Thyroid gland (tissue), 4 donors: ENCODE data around the gene CYBA. TPM values are rescaled to one million over a fixed set of nuclear protein-coding genes. Genes with fewer than 3 reads are reported as not detected.

Experiments used
- DNase-seq, 2 donors: peaks; one replicate each; pipeline ENCODE4 v3.0.0-alpha.2; 2019
- H3K27ac ChIP-seq, 3 donors: fragments of 200-600 bp; sonication (generic); 1 replicate in 2 of 3; 2 replicates in 1 of 3; pipeline ENCODE4 v1.5.1; 2016 to 2019; ENCODE audit warnings: mild to moderate bottlenecking in 1 of 3, moderate library complexity in 1 of 3
- H3K27me3 ChIP-seq: fragments of 200-600 bp; sonication (generic); one replicate; pipeline ENCODE4 v1.5.1; 2019
- H3K36me3 ChIP-seq, 2 donors: fragments of 200-600 bp; sonication (generic); one replicate each; pipeline ENCODE4 v1.5.1; 2016 to 2019
- H3K4me1 ChIP-seq, 2 donors: fragments of 200-600 bp; sonication (generic); one replicate each; pipeline ENCODE4 v1.5.1; 2017 to 2019
- H3K4me3 ChIP-seq, 3 donors: fragments of 200-600 bp; sonication (generic); replicated peaks in 1 of 3; 1 replicate in 2 of 3; 2 replicates in 1 of 3; pipeline ENCODE4 v1.5.1; 2016; ENCODE audit warnings: mild to moderate bottlenecking in 1 of 3
- H3K9me3 ChIP-seq: fragments of 200-600 bp; sonication (generic); one replicate; pipeline ENCODE4 v1.5.1; 2017
- POLR2A ChIP-seq, 2 donors: fragments of 450-650 bp; IDR thresholded peaks; one replicate each; pipeline ENCODE4 v1.6.1; 2017; ENCODE audit warnings: antibody characterized with exemption in 2 of 2, mild to moderate bottlenecking in 2 of 2, moderate library complexity in 1 of 2
- WGBS, 2 donors: methylation state at CpG; one replicate each; pipeline ENCODE4 v1.1.5; 2017; 5-methylcytosine and 5-hydroxymethylcytosine counted together
- intact Hi-C: fragments of 100-400 bp; cut with DNase I; formaldehyde crosslinking; loops from one replicate; pipeline ENCODE4 v1.15.1; 2023
- total RNA-seq, 4 donors: library from RNA; depleted of rRNA; stranded (reverse); fragments of >200 nt; gene quantifications; one replicate each; pipeline ENCODE4 v1.2.3, GENCODE V29; 2016
- TF ChIP-seq, protein P1 (sequence below), 6 experiments: fragments of 200-600 bp in 3 of 6; fragments of 450-650 bp in 3 of 6; sonication (generic) in 3 of 6; IDR thresholded peaks; one replicate each; pipeline ENCODE4 v1.5.1; 2016 to 2019; ENCODE audit warnings: antibody characterized with exemption in 6 of 6, mild to moderate bottlenecking in 2 of 6, inconsistent platforms in 1 of 6, moderate library complexity in 1 of 6

Gene CYBA
- total RNA-seq, 4 donors from 2014 or later: 199 to 475 (median 339) TPM

- no peak overlapping the region for H3K4me3 ChIP-seq
- no peak for TF ChIP-seq POLR2A (IDR thresholded peaks at IDR 0.05)
- TF ChIP-seq, protein P1, sequence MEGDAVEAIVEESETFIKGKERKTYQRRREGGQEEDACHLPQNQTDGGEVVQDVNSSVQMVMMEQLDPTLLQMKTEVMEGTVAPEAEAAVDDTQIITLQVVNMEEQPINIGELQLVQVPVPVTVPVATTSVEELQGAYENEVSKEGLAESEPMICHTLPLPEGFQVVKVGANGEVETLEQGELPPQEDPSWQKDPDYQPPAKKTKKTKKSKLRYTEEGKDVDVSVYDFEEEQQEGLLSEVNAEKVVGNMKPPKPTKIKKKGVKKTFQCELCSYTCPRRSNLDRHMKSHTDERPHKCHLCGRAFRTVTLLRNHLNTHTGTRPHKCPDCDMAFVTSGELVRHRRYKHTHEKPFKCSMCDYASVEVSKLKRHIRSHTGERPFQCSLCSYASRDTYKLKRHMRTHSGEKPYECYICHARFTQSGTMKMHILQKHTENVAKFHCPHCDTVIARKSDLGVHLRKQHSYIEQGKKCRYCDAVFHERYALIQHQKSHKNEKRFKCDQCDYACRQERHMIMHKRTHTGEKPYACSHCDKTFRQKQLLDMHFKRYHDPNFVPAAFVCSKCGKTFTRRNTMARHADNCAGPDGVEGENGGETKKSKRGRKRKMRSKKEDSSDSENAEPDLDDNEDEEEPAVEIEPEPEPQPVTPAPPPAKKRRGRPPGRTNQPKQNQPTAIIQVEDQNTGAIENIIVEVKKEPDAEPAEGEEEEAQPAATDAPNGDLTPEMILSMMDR (IDR thresholded peaks at IDR 0.05): no peak
- intact Hi-C loops: no loop called here
- 25 to 65% methylated on average over 13 of the region's 13 CpGs for WGBS, 2 donors
- peaks cover 0 to 10% of the 10 kb centered on the region in 2 donors for H3K4me1 ChIP-seq
- no peak overlapping the region for H3K27ac ChIP-seq
- no peaks in the 10 kb centered on the region for H3K27me3 ChIP-seq
- H3K9me3 ChIP-seq: no peaks in the 10 kb centered on the region
- H3K36me3 ChIP-seq: no peaks in the 10 kb centered on the region
- DNase-seq: no peak
Measured at GRCh38 chr16:88640039-88640495, 10.8 kb downstream of the CYBA start.

- no peaks in the 10 kb centered on the region for H3K27me3 ChIP-seq
Measured at GRCh38 chr16:88639231-88640038, 11.4 kb downstream of the CYBA start.

DNA sequence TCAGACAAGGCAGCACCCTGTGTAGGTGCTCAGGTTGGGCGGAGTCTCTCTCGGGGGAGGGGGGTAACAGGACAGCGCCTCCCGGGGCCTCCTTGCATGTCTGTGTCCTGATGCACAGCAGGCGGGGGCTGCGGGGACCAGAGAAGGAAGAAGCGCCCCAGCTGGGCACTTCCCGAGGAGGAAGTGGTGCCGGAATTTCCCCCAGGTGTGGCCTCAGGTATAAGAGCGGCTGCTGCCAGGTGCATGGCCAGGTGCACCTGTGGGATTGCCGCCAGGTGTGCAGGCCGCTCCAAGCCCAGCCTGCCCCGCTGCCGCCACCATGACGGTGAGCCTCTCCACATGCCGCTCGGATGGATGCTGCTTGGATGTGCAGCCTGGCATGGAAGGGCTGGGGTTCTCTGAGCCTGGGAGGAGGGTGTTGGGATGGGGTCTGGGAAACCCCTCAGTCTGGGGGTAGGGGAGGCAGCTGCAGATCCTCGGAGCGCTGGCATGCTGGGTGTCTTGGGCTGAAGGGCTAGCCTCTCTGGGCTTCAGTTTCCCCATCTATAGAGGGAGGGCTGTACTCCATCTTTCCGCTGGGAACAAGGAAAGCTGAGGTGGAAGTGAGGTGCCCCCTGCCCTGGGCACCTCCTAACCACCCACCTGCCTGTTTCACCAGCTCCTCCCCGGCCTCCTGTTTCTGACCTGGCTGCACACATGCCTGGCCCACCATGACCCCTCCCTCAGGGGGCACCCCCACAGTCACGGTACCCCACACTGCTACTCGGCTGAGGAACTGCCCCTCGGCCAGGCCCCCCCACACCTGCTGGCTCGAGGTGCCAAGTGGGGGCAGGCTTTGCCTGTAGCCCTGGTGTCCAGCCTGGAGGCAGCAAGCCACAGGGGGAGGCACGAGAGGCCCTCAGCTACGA lies 12.3 kb downstream of the CYBA start, which contains the start of gene IL17C:
Gene IL17C (plus strand): TSS at position 250 of the 908 bp plus-strand sequence. CDS start 70 bp downstream, at position 320.
- DNase-seq: peak; percentile 73 to 74
- no peaks in the 10 kb centered on the region for H3K27me3 ChIP-seq

More at GRCh38 chr16:88639231-88640038, 11.4 kb downstream of the CYBA start:
- intact Hi-C loops: no loop called here
- no peak overlapping the region for H3K27ac ChIP-seq
- H3K4me1 ChIP-seq: peaks cover 0 to 17% of the 10 kb centered on the region in 2 donors
- DNase-seq: peak; percentile 73 to 80
- WGBS, 2 donors: 8 to 51% methylated on average over 9 to 14 of the region's 45 CpGs
- H3K9me3 ChIP-seq: no peaks in the 10 kb centered on the region
- no peaks in the 10 kb centered on the region for H3K36me3 ChIP-seq
- H3K4me3 ChIP-seq: no peak overlapping the region
- TF ChIP-seq, protein P1 (IDR thresholded peaks at IDR 0.05): no peak
- no peak for TF ChIP-seq POLR2A (IDR thresholded peaks at IDR 0.05)

GRCh38 chr16:88636488-88637265 lies 14.2 kb downstream of the CYBA start:
- peaks cover 7 to 9% of the 10 kb centered on the region in 2 donors for H3K36me3 ChIP-seq
- H3K4me3 ChIP-seq: no peak overlapping the region
- intact Hi-C loops: no loop called here
- TF ChIP-seq, protein P1 (IDR thresholded peaks at IDR 0.05): no peak
- no peak for TF ChIP-seq POLR2A (IDR thresholded peaks at IDR 0.05)
- H3K27ac ChIP-seq: no peak overlapping the region
- no peaks in the 10 kb centered on the region for H3K9me3 ChIP-seq
- H3K27me3 ChIP-seq: no peaks in the 10 kb centered on the region
- DNase-seq: no peak
- WGBS, 2 donors: 80 to 89% methylated on average over 20 to 23 of the region's 23 CpGs
- H3K4me1 ChIP-seq: peaks cover 0 to 27% of the 10 kb centered on the region in 2 donors

More for the DNA sequence above, 12.3 kb downstream of the CYBA start, which contains the start of gene IL17C:
- H3K9me3 ChIP-seq: no peaks in the 10 kb centered on the region
- TF ChIP-seq POLR2A (IDR thresholded peaks at IDR 0.05): no peak
- TF ChIP-seq, protein P1 (IDR thresholded peaks at IDR 0.05): no peak
- no peak within 1 kb of the TSS for H3K27ac ChIP-seq
- WGBS, 2 donors: 31 to 53% methylated on average over 4 to 20 of the region's 27 CpGs
- H3K4me3 ChIP-seq: no peak within 1 kb of the TSS
- no peaks in the 10 kb centered on the region for H3K36me3 ChIP-seq
- intact Hi-C loops: no loop called here
- peaks cover 0 to 25% of the 10 kb centered on the region in 2 donors for H3K4me1 ChIP-seq
